Measurements from ENCODE around the gene PTPRT. TPM values are rescaled to one million over a fixed set of nuclear protein-coding genes. Genes with fewer than 3 reads are reported as not detected.

The PTPRT gene
- total and polyA plus RNA-seq, 2 experiments from 2014 or later: not detected

- Mint-ChIP-seq H3K4me3 (no peak overlapping the region), H3K27ac (no peak overlapping the region), H3K9me3 (peaks cover 90% of the 10 kb centered on the region), H3K36me3 (ENCODE audit: low read depth) (peaks cover 26% of the 10 kb centered on the region), H3K4me1 (no peaks in the 10 kb centered on the region; the same call in 2 of the 3 replicates), H3K27me3 (ENCODE audit: insufficient read depth, low read depth, poor library complexity) (peaks cover 7% of the 10 kb centered on the region)
- H3K4me3 ChIP-seq: no peak overlapping the region
- no peaks in the 10 kb centered on the region for H3K9me2 ChIP-seq (ENCODE audit: insufficient read depth)
- H4K20me1 ChIP-seq (replicated peaks; ENCODE audit: insufficient read depth): no peaks in the 10 kb centered on the region
- 0 out of 2 replicates have a peak, but pooled peaks cover 2% of the 10 kb centered on the region for H3K36me3 ChIP-seq (ENCODE audit: insufficient read depth)
- ATAC-seq: no peak
- no peaks in the 10 kb centered on the region for H3K4me1 ChIP-seq (ENCODE audit: insufficient read depth)
- H3F3A ChIP-seq (replicated peaks; ENCODE audit: low read depth): no peaks in the 10 kb centered on the region
- no peak overlapping the region for H2AFZ ChIP-seq
- H3K27ac ChIP-seq (ENCODE audit: low read depth): no peak overlapping the region
- DNase-seq (ENCODE audit: low spot score): no peak
- no peaks in the 10 kb centered on the region for H3K27me3 ChIP-seq (ENCODE audit: insufficient read depth)
- no peak overlapping the region for H3K4me2 ChIP-seq
- TF ChIP-seq JUNB (IDR thresholded peaks at IDR 0.05; ENCODE audit: unreplicated experiment) (no peak), EZH2 (IDR thresholded peaks at IDR 0.05; ENCODE audit: low read depth, unreplicated experiment) (no peak), ZNF331 (CRISPR knock-in tag; IDR thresholded peaks at IDR 0.05; ENCODE audit: low read depth) (no peak), ZNF114 (CRISPR knock-in tag; IDR thresholded peaks at IDR 0.05) (no peak), EZH2phosphoT487 (IDR thresholded peaks at IDR 0.05; ENCODE audit: unreplicated experiment) (no peak), REST (IDR thresholded peaks at IDR 0.05; ENCODE audit: unreplicated experiment) (no peak), CREB1 (CRISPR knock-in tag; IDR thresholded peaks at IDR 0.05; ENCODE audit: low read depth) (no peak), ETS1 (IDR thresholded peaks at IDR 0.05) (no peak), NANOG (IDR thresholded peaks at IDR 0.05; ENCODE audit: borderline replicate concordance) (no peak), POLR2AphosphoS5 (IDR thresholded peaks at IDR 0.05; ENCODE audit: low read depth) (no peak), STAT1 (IDR thresholded peaks at IDR 0.05; ENCODE audit: unreplicated experiment) (no peak)
- TF ChIP-seq, protein P1, sequence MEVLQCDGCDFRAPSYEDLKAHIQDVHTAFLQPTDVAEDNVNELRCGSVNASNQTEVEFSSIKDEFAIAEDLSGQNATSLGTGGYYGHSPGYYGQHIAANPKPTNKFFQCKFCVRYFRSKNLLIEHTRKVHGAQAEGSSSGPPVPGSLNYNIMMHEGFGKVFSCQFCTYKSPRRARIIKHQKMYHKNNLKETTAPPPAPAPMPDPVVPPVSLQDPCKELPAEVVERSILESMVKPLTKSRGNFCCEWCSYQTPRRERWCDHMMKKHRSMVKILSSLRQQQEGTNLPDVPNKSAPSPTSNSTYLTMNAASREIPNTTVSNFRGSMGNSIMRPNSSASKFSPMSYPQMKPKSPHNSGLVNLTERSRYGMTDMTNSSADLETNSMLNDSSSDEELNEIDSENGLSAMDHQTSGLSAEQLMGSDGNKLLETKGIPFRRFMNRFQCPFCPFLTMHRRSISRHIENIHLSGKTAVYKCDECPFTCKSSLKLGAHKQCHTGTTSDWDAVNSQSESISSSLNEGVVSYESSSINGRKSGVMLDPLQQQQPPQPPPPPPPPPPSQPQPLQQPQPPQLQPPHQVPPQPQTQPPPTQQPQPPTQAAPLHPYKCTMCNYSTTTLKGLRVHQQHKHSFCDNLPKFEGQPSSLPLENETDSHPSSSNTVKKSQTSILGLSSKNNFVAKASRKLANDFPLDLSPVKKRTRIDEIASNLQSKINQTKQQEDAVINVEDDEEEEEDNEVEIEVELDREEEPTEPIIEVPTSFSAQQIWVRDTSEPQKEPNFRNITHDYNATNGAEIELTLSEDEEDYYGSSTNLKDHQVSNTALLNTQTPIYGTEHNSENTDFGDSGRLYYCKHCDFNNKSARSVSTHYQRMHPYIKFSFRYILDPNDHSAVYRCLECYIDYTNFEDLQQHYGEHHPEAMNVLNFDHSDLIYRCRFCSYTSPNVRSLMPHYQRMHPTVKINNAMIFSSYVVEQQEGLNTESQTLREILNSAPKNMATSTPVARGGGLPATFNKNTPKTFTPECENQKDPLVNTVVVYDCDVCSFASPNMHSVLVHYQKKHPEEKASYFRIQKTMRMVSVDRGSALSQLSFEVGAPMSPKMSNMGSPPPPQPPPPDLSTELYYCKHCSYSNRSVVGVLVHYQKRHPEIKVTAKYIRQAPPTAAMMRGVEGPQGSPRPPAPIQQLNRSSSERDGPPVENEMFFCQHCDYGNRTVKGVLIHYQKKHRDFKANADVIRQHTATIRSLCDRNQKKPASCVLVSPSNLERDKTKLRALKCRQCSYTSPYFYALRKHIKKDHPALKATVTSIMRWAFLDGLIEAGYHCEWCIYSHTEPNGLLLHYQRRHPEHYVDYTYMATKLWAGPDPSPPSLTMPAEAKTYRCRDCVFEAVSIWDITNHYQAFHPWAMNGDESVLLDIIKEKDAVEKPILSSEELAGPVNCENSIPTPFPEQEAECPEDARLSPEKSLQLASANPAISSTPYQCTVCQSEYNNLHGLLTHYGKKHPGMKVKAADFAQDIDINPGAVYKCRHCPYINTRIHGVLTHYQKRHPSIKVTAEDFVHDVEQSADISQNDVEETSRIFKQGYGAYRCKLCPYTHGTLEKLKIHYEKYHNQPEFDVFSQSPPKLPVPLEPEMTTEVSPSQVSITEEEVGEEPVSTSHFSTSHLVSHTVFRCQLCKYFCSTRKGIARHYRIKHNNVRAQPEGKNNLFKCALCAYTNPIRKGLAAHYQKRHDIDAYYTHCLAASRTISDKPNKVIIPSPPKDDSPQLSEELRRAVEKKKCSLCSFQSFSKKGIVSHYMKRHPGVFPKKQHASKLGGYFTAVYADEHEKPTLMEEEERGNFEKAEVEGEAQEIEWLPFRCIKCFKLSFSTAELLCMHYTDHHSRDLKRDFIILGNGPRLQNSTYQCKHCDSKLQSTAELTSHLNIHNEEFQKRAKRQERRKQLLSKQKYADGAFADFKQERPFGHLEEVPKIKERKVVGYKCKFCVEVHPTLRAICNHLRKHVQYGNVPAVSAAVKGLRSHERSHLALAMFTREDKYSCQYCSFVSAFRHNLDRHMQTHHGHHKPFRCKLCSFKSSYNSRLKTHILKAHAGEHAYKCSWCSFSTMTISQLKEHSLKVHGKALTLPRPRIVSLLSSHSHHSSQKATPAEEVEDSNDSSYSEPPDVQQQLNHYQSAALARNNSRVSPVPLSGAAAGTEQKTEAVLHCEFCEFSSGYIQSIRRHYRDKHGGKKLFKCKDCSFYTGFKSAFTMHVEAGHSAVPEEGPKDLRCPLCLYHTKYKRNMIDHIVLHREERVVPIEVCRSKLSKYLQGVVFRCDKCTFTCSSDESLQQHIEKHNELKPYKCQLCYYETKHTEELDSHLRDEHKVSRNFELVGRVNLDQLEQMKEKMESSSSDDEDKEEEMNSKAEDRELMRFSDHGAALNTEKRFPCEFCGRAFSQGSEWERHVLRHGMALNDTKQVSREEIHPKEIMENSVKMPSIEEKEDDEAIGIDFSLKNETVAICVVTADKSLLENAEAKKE (CRISPR knock-in tag; IDR thresholded peaks at IDR 0.05): no peak
- H3K79me2 ChIP-seq (replicated peaks; ENCODE audit: insufficient read depth): no peaks in the 10 kb centered on the region
These were observed 227.9 kb downstream of the PTPRT start for GRCh38 chr20:42961771-42962170.
